ENCODE data around the gene A3GALT2. TPM values are rescaled to one million over a fixed set of nuclear protein-coding genes. Genes with fewer than 3 reads are reported as not detected.

Gene A3GALT2
- total RNA-seq, 4 donors from 2014 or later, result 0.89 TPM; not detected in 3

DNA sequence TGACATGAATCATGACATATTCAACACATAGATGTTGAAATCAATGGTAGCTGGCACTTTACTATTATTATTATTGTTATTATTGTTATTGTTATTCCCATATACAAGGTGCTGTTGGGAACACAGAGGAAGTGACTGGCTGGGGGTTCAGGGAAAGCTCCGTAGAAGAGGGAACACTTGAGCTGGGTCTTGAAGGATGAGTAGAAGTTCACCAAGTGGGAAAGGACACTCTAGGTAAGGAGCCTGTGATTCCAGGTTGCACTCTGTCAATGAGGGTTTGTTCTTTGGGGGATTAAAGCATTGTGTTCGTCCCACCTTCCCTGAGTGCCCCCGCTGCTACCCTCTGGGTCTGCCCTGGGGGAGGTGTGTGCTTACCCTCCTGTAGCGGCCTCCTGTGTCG, 50.5 kb downstream of the A3GALT2 start:
- no peak overlapping the region for H3K27ac ChIP-seq
- no peaks in the 10 kb centered on the region for H3K36me3 ChIP-seq
- intact Hi-C loops (cut with DNase I), result no loop called here
- 89 to 97% methylated on average over 5 of the region's 5 CpGs for WGBS, 2 donors
- H3K9me3 ChIP-seq, result no peaks in the 10 kb centered on the region
- no peak for TF ChIP-seq POLR2A (IDR thresholded peaks at IDR 0.05)
- TF ChIP-seq, protein P1, sequence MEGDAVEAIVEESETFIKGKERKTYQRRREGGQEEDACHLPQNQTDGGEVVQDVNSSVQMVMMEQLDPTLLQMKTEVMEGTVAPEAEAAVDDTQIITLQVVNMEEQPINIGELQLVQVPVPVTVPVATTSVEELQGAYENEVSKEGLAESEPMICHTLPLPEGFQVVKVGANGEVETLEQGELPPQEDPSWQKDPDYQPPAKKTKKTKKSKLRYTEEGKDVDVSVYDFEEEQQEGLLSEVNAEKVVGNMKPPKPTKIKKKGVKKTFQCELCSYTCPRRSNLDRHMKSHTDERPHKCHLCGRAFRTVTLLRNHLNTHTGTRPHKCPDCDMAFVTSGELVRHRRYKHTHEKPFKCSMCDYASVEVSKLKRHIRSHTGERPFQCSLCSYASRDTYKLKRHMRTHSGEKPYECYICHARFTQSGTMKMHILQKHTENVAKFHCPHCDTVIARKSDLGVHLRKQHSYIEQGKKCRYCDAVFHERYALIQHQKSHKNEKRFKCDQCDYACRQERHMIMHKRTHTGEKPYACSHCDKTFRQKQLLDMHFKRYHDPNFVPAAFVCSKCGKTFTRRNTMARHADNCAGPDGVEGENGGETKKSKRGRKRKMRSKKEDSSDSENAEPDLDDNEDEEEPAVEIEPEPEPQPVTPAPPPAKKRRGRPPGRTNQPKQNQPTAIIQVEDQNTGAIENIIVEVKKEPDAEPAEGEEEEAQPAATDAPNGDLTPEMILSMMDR (IDR thresholded peaks at IDR 0.05), result no peak
- no peaks in the 10 kb centered on the region for H3K27me3 ChIP-seq
- DNase-seq, result no peak
- peaks cover 15 to 24% of the 10 kb centered on the region in 2 donors for H3K4me1 ChIP-seq
- no peak overlapping the region for H3K4me3 ChIP-seq (replicated peaks in 1 of 3)

DNA sequence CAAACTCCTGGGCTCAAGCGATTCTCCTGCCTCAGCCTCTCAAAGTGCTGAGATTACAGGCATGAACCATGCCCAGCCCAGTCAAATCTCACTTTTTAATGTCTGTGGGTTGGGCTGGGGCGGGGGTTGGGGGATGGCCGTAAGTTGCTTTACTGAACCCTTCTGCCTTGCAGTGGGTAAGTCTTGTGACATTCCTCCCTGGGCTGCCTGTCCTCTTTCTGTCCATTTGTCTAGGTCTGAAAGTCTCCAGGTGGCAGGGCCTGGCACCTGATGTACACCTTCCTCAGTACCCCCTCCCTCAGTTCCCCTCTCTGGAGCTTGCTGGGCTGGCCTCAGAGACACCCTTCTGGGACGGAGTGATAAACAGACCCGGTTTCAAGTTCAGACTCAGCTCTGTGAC, 51.3 kb downstream of the A3GALT2 start:
- Histone ChIP-seq H3K4me1 (peaks cover 14 to 27% of the 10 kb centered on the region in 2 donors), H3K36me3 (no peaks in the 10 kb centered on the region), H3K9me3 (no peaks in the 10 kb centered on the region), H3K27me3 (no peaks in the 10 kb centered on the region), H3K4me3 (replicated peaks in 1 of 3) (no peak overlapping the region), H3K27ac (peak overlapping the region in 1 of 3 donors; percentile 2)
- intact Hi-C loops (cut with DNase I), result no loop called here
- WGBS, 2 donors, result 67 to 77% methylated on average over 5 of the region's 5 CpGs
- TF ChIP-seq, protein P1 (IDR thresholded peaks at IDR 0.05), result no peak
- DNase-seq, result no peak

DNA sequence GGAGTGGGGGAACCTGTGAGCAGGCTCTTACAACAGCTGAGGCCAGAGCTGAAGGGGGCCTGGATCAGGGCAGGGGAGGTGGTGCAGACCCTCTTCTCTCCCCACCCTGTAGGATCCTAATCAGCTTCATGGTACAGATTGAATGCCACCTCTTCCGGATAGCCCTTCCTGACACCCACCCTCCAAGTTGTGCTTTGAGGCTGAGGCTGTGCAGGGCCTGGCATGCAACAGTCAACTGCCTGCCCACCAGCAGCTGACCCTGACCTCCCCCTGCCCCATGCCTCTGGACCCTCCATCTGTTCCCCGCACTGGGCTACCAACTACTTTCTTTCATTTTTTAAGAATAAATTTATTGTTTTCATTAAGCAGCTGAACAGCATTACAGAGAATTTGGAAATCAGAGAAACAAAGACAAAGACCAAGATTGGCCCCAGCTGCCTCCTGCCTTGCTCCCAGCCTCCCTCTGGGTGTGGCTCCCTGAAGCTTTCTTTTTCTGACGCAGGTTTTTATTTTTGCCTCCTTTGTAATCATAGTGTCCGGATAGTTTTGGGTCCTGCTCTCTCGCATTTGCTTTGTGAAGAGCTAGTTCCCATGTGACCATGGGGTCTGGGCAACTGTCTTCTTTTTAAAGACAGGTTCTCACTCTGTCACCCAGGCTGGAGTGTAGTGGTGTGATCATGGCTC, 51.8 kb downstream of the A3GALT2 start:
- 72 to 84% methylated on average over 5 of the region's 5 CpGs for WGBS, 2 donors
- no peaks in the 10 kb centered on the region for H3K27me3 ChIP-seq
- TF ChIP-seq, protein P1 (IDR thresholded peaks at IDR 0.05), result no peak
- no peak for TF ChIP-seq POLR2A (IDR thresholded peaks at IDR 0.05)
- H3K27ac ChIP-seq, result peak overlapping the region in 1 of 3 donors; percentile 2
- no peak for DNase-seq
- no peaks in the 10 kb centered on the region for H3K36me3 ChIP-seq
- intact Hi-C loops (cut with DNase I), result no loop called here
- peaks cover 15 to 31% of the 10 kb centered on the region in 2 donors for H3K4me1 ChIP-seq
- no peaks in the 10 kb centered on the region for H3K9me3 ChIP-seq
- no peak overlapping the region for H3K4me3 ChIP-seq (replicated peaks in 1 of 3)

- H3K9me3 ChIP-seq, result no peaks in the 10 kb centered on the region
- no peak for DNase-seq
- intact Hi-C loops (cut with DNase I), result no loop called here
- WGBS, 2 donors, result 81 to 83% methylated on average over 2 of the region's 2 CpGs
- TF ChIP-seq, protein P1 (IDR thresholded peaks at IDR 0.05), result no peak
- TF ChIP-seq POLR2A (IDR thresholded peaks at IDR 0.05), result no peak
- H3K36me3 ChIP-seq, result no peaks in the 10 kb centered on the region
- peaks cover 21 to 37% of the 10 kb centered on the region in 2 donors for H3K4me1 ChIP-seq
- no peaks in the 10 kb centered on the region for H3K27me3 ChIP-seq
- no peak overlapping the region for H3K27ac ChIP-seq
- no peak overlapping the region for H3K4me3 ChIP-seq (replicated peaks in 1 of 3)
These were observed 52.4 kb downstream of the A3GALT2 start for GRCh38 chr1:33268457-33268856.

DNA sequence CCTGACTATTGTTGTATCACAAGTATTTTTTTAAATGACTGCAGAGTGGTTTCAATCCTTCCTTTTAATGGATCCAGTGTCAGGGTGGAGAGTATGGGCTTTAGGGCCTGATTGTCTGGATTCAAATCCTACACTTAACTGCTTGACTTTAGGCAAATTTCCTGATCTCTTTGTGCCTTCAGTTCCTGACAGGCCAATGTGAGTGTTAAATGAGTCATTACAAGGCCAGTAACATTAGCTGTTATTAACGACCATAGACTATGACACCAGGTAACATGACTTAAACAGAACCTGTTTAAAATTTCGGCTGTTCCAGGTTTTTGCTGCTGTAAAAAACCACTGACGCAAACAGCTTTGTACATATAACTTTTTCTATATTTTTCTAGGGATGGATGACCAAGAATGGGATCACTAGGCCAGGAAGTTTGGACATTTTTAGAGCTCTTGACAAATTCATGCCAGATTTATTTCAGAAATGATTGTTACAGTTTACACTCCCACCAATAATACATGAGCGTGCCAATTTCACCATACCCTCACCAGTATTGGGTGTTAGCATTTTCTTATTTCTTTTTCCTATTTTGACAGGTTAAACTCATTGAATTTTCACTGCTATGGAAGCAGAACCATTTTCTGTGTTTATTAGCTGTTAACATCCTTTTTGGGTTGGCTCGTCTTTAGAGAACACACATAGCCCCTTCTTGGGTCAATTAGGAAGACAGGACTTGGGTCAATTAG, 53.3 kb downstream of the A3GALT2 start:
- no peak for DNase-seq
- Histone ChIP-seq H3K27ac (no peak overlapping the region), H3K4me3 (replicated peaks in 1 of 3) (no peak overlapping the region), H3K9me3 (no peaks in the 10 kb centered on the region), H3K36me3 (no peaks in the 10 kb centered on the region), H3K4me1 (peaks cover 21 to 36% of the 10 kb centered on the region in 2 donors), H3K27me3 (no peaks in the 10 kb centered on the region)
- WGBS, 2 donors, result 84 to 87% methylated on average over 5 of the region's 5 CpGs
- no peak for TF ChIP-seq POLR2A (IDR thresholded peaks at IDR 0.05)
- TF ChIP-seq, protein P1 (IDR thresholded peaks at IDR 0.05), result no peak
- intact Hi-C loops (cut with DNase I), result no loop called here

Data from thyroid gland (tissue), 4 donors.